TTC549 (cell line): Measurements from ENCODE around the gene TGFBI.

Experiments
- FAIRE-seq: peaks from 2 replicates; lab custom pipeline; 2012; peaks lifted over from hg19 to GRCh38; lab: Jason Lieb, UNC

TGFBI gene

DNA sequence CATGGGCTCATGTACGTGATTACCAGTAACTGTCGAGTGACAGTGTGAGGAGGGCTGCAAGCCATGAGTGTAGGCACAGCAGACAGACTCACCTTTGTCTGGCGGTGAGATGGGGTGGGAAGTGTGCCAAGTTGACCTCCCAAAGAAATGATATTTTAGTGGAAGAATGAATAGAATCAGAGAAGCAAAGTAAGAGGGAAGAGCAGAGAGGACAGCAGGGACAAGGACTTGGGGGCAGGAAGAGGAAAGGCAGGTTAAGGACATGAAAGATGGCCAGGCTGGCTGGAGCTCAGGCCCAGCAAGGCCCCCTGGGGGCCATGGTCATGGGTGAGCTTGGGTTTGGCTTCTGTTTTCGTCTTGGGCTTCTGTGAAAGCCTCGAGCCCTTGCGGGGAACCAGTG lies 20.2 kb downstream of the TGFBI start:
- no peak for FAIRE-seq

DNA sequence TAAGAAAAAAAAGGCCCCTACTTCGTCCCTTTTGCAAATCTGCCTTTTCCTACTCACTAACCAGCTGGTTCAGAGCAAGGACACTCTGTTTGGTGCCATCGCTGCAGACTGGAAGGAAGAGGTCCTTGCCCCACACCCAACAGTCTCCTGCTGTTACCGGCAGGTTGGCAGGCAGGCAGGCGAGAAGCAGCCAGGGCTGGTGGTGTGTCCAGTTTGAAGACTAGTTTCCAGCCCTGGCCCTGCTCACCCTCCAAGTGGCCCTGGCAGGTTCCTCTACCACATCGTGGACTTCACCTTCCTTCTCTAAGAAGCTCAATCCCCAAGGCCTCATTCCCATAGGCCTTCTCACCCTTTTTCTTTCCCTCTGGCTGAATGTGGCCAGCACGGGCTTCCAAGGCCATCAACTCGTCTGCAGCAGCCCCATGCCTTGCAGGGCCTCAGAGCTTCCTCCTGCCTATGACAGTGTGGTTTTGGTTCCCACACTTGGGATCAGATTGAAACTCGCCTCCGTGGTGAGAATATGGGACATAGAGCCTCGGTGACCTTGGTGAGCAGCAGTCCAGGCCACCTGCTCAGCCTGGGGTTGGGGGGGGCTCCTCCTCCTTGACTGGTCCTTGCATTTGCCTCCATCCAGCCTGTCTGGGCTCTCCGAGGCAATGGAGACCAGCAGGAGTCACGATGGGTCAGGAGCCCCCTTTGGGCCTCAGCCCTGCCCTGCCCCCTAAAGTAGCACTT lies 22.9 kb downstream of the TGFBI start:
- FAIRE-seq: no peak

DNA sequence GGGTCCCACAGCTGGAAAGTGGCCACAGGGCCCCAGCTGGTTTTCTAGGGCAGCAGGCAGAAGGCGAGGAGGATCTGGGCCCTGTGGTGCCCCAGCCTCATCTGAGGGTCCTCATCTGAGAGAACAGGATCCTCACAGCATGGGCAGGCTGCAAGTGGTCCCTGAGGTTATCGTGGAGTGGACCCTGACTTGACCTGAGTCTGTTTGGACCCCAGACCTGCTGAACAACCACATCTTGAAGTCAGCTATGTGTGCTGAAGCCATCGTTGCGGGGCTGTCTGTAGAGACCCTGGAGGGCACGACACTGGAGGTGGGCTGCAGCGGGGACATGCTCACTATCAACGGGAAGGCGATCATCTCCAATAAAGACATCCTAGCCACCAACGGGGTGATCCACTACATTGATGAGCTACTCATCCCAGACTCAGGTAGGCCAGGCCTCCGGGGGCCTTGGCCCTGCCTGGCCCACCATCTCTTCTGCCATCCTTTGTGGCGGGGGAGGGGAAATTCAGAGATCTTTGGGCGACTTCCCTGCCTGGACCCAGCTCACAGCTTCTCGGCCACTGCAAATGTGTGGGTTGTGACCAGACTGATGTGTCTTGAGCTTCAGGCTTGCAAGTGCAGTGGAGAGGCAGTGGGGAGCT lies 24.0 kb downstream of the TGFBI start:
- no peak for FAIRE-seq

DNA sequence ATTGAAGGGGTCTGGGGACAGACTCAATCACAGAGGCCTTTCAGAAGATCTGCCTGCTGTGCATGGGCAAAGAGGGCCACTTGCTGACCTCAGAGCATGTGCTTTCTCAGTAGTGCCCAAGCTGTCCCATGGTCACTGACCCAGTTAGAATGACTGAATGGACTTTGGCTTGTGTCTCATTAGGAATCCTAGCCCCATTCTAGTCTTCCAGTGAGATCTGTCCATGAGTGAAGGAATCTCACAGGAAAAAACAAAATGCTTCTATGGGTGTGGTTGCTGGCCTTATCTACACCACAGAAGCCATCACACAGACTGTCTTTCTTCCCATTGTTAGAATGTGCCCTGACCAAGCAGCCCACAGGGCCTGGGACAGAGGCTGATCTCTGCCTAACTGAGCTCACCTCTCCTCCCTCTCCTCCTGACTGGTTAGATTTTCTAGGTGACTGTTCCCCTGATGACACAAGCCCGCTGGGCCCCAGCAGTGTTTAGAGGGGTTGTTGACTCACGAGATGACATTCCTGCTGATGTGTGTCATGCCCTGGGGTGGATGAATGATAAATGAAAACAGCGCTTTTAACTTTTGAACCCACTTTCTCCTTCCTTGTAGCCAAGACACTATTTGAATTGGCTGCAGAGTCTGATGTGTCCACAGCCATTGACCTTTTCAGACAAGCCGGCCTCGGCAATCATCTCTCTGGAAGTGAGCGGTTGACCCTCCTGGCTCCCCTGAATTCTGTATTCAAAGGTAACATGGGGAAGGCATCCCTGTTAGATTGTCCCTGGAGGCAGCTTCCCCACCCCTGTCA lies 24.8 kb downstream of the TGFBI start:
- no peak for FAIRE-seq

DNA sequence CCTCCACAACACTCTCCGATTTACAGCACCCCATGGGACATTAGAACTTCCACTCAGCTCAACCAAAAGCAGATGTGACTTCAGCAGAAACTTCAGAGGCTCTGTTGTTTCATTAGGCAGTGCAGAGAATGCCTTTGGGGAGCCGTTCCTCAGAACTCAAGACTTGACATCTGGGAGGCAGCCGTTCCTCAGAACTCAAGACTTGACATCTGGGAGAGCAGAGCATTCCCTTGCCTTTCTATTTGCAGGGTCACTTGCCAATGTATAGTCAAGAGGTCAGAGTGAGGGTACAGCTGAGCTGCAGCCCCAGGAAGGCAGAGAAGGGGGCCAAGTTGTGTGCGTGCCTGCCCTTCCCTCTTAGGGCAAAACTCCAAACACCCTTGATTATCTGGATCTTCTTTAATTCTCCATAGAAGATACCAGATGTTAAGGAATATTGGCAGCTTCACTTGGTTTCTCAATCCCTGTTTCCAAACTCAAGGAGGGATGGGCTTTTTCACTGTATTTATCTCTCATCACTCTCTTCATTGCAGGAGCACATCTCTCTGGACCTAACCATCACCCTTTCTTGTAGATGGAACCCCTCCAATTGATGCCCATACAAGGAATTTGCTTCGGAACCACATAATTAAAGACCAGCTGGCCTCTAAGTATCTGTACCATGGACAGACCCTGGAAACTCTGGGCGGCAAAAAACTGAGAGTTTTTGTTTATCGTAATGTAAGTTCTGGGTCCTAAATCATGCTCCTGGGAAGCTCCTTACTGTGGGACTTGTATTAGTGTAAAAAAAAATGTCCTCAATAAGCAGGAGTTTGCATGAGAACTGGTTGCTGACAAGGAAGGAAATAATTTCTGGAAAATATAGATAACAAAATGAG lies 25.6 kb downstream of the TGFBI start:
- FAIRE-seq: no peak

DNA sequence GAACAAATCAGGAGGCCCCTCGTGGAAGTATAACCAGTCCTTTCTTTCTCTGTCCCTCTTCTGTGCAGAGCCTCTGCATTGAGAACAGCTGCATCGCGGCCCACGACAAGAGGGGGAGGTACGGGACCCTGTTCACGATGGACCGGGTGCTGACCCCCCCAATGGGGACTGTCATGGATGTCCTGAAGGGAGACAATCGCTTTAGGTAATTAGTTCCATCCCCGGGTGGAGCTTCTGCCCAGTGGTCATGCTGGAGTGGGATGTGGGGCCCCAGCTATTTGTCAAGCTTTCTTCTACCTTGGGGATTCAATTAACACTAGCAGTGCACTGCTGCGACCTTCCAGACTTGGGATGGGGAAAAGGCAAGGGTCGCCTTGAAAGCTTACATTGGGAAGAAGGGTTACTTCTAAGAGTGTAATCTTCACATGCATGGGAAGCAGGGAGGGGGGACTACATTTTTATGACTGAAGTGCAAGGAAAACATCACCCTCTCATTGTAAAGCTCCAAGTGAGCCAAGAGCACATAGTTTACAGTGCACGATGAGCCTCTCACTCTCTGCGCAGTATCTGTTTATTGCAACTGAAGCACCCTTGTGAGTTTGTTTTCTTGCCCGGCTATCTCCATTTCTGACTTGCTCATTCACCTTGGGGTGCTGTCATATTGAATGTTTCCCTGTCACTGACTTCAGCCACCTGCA lies 27.0 kb downstream of the TGFBI start:
- FAIRE-seq: no peak

DNA sequence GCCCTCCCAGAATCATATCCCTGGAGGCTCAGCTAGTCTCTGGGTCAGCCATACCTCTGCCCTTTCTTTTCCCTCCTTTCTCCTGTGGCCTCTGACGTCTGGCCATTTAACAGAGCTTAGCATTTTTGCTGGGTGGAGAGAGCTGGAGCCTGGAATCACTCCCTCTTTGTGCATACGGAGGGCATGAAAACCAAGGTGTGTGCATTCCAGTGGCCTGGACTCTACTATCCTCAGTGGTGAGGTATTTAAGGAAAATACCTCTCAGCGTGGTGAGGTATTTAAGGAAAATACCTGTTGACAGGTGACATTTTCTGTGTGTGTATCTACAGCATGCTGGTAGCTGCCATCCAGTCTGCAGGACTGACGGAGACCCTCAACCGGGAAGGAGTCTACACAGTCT lies 27.5 kb downstream of the TGFBI start:
- no peak for FAIRE-seq

DNA sequence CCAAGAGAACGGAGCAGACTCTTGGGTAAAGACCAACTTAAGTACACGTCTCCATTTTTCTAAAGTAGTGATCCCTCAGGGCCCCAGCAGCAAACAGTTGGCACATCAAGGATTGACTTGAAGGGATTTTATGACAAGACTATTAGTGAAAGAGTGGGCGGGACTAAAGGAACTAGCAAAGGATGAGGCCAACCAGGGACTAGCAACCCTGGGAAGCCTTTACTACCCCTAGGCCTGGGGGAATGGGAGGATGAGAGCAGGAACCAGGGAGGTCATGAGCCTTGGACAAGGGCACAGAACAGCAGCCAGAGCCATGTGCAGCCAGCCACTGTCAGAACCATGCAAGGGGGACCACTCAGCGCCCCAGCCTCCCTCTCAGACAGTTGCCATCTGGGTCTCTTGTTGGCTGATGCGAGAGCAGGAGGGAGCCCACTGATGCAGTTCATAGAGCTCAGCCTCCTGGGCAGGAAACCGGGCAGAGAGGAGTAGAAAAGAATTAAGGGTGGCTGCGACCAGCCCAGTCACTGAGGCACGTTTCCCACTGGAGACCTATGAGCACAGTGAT lies 28.1 kb downstream of the TGFBI start:
- FAIRE-seq: no peak

DNA sequence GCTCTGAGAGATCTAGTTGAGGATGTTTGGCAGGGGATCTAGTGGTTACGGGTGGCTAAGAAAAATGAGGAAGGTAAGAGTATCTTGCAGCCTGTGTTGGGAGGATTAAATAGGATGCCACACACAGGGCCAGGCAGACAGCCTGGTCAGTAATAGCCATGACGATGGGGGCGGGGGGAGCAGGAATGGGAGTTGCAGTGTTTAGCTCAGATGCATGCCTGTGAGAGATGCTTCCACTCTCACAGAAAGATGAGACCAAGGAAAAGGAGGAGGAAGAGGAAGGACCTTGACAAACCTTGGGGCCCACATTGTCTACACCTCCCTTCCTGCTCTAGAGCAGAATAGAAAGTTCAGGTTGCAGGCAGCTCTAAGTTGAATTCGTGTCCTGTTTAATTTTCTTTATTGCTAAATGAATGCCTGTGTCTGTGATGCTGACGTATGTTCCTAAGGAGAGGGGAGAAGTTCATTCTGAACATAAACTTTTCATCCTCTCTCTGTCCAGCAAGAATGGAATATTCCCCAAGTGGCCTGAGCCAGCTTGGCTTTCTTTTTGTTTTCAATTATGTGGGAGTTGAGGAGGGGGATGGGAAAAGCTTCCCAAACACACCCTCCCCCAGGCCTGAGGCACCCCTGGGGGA lies 28.7 kb downstream of the TGFBI start:
- peak; percentile 19 for FAIRE-seq

DNA sequence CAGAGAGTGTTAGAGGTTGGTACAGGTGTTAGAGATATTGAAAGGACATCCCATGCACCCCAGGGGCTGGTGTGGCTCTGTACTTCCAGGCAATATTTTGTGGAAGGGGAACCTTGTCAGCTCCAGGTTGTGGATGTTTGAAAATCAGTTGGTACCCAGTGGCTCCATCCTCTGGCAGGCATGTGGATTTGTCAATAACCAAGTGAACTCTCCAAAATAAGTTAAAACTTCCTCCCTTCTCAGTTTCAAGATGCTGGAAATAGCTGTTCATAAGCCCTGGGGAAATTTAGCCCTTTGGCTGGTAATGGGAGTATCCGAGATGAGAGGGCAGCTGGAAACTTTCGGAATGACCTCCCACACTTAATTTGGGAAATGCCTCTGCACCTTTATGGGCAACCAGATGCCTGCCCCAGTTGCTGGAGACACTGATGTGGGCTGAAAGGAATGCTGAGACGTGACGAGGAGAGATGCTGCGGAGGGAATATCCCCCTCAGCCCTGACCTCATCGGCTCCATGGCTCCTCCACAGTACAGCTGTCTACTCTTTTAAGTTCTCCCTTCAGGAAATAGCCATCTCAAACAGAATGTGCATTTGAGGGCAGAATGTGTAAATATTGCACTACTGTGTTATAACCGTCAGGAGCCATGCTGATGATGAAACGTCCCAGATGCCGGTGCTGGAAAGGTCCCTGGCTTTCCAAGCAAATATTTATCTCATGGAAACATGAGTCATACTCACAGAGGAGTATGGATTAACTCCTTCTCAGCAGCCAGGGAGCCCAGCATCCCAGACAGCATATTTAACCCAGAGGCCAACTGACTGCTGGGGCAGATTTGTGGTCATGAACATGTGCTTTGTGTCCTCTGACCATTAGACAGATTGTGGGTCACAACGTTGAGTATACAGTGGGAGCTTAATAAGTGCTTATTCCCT lies 29.5 kb downstream of the TGFBI start:
- FAIRE-seq: peak; percentile 91

DNA sequence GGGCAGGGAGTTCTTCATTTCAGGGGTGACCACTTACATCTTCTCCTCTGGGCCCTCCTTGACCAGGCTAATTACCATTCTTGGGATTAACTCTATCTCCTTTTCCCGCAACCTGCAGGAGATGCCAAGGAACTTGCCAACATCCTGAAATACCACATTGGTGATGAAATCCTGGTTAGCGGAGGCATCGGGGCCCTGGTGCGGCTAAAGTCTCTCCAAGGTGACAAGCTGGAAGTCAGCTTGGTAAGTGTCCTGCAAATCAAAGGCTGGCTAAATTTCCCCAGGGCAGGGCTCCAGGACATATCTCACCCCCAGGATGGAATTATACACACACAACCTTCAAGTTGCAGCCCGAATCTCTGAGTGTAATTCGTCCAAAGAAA lies 30.2 kb downstream of the TGFBI start:
- FAIRE-seq: no peak

DNA sequence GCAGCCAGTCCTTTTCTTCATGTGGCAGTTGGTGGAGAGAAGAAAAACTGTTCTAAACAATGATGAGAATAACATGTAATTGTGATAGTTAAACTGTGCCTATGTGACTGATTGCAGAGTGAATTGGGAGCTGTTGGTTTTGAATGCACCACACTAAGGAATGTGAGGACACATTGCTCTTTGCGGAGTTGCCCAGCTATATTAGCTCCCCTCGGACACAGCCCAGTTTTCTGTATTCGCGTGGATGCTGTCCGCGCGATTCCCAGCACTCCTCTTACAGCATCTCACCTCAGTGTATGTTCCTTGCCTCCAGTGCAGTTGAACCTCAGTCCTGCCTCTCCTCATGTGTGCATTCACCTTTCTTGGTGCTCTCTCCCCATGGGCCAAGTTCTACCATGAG lies 32.2 kb downstream of the TGFBI start:
- FAIRE-seq: no peak

DNA sequence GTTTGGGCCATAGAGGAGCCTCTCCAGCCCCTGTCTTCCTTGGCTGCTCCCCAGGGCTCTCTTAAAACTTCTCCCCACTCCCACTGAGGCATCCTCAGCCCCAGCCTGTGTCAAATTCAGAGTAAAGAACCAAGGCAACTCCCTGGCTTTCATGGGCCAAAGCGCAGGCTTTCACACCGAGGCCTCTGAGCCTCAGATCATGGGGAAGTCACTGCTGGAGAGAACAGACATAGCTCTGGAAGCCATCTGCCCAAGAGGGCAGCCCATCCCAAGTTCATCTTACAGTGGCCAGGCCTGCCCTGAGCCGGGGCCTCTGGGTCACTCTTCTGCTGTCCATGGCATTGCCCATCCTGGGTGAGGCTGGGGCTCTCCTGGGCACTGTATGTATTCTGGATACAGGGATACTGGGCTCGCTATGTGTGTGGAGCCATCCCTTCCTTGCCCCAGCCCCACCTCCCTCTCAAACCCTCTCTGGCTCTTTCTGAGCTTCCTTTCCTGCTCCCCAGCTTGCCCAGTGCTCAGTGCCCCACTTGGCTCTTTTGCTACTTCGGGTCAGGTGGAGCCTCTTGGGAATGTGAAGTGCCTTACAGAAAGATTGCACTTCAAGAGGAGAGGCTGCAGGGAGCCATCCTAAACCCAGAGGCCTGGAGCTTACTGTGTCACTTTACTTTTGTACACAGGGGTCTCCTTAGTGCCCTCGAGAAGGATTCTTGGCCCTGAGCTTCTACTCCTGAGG lies 33.0 kb downstream of the TGFBI start:
- no peak for FAIRE-seq

DNA sequence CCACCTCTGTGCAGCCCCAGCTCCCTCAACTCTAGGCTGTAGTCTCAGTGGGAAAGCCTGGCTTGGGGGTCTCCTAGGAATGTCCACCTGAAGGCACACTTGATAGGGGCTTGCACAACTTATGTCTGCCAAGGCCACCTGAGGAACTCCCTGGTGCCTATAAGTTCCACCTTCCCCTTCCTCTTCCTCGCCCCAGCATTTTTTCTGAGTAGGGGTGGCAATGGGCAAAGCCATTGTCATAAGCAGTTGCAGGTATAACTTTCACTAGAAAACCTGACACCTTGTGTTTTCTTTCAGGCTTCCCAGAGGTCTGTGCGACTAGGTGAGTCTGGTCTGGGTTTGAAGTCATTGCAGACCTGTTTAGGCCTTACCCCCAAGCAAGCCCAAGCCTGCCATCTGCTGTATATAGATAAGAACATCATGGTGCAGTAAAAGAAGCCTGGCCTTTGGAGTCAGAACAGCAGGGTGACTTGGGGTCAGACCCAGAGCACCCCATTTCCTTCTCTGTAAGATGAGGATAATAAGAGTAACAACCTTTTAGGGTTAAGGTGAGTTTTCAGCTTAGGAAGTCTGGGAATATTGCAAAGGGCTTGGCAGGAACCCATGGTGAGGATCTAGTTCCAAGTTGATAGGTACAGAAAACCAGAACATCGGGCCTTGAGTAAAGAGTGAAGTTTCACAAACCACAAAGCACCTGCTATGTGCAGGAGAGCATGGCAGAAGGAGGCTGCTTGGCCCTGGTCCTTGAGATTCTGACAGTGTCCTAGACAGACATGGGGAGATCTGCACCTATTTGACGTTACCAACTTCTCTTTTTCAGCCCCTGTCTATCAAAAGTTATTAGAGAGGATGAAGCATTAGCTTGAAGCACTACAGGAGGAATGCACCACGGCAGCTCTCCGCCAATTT lies 33.8 kb downstream of the TGFBI start:
- no peak for FAIRE-seq

DNA sequence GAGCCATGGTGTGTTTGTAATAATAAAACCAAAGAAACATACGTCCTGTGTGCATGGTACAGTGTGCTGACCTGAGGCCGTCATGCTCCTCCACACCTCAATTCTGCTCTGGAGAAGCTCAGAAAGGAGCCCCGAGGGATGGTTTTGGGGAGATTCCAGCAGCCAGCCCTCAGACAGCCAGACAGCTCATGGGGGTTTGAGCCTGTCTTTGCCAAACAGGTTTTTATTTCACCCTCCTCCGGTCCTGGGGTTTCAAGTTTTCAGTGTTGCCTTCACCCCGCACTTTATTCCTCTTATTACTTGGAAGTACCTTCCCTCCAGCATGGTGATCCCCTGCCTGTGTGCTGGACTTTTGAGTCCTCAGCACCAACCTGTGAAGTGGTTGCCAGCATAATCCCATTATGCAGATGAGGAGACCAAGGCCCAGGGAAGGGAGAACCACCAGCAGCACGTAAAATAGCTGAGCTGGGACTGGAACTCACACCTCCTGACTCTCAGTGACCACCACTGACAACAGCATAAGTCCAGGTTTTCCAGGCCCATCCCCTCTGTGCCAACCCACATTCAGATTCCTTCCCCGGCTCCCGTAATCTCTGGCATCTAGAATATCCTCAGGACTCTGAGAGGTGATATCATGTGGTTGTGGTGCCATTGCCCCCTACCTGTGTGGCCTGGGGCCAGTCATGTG lies 35.1 kb downstream of the TGFBI start:
- no peak for FAIRE-seq

DNA sequence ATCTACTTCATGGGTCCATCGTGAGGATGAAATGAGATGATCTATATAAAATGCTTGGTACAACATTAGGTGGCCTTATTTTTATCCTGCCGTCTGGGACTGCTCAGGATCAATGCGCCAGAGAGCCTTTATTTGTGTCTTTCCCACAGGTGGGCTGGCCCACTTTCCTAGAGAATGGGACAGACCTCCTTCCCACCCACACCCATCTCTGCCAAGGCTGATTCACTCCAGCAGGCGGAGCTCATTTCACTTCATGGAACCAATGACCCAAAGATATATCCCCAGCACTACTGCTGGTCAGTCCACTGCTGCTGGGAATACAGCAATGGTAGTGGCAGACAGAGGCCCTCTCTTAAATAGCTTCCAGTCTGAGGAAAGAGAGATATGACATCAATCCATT lies 35.7 kb downstream of the TGFBI start:
- FAIRE-seq: no peak

DNA sequence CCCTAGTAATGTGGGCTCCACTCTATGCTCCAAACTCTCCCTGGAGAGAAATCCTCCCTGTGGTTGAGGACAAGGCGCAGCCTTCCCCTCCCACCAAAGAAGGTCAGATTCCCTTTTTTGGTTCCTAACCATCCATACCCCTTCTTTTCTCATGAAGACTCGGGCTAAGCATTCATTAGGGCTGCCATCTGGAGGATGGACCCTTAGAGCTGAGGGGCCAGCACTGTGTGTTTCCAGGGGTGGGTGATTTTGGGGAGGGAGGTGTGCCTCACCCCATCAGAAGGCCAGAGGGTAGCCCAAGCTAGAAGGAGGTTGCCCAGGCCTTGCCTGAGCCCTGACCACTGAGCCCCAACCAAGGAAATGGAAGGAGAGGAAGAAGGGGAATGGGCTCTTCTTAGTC lies 36.8 kb downstream of the TGFBI start:
- no peak for FAIRE-seq
